ENCODE measurements around the gene TRAPPC3. TPM values are rescaled to one million over a fixed set of nuclear protein-coding genes. Genes with fewer than 3 reads are reported as not detected.

Gene TRAPPC3
- total RNA-seq, 1 donor from 2014 or later = 52.1 TPM

DNA sequence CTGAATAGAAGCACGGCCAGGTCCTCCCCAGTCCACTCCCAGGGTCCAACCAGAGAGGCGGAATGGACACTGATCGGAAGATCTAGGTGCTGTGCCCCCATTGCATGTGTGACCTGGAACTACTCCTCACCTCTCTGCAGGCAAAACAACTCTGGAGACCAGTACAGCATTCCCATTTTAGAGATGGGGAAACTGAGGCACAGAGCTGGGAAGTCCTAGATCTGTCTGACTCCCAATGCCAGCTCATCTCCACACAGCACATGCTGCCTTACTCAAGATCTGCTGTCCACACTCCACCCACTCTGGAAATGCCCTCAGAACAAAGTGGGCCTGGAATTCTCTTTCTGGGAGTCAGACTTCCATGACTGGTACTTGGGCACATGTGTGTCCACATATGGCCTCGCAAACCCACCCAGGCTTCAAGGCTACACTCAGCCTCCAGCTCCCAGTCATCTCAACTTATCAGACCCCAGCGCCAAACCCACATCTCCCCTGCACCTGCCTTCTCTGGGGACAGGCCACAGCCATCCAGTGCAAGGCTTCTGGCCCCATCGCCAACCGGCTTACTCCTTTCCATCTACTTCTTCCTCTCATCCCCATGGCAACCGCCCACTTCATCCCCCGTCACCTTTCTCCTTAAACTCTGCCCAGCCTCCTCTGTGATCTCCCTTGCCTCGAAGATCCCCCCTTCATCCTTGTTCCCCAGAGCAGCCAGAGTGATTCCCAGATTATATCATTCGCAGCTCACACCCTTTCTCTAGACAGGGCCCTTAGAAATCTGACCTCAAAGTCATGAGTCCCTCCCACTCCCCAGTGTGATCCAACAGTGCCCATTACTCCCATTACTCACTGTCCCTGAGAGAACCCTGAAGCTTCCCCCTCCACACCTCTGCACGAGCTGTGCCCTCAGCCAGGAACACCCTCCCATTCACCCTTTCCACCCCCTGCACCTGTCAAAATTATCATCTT, 26.9 kb downstream of the TRAPPC3 start:
- TF ChIP-seq POLR2AphosphoS5 (IDR thresholded peaks at IDR 0.05; ENCODE audit: insufficient read depth in 1 of 2, low read depth in 1 of 2) (no peak), POLR2A (IDR thresholded peaks at IDR 0.05) (no peak)
- TF ChIP-seq, protein P1, sequence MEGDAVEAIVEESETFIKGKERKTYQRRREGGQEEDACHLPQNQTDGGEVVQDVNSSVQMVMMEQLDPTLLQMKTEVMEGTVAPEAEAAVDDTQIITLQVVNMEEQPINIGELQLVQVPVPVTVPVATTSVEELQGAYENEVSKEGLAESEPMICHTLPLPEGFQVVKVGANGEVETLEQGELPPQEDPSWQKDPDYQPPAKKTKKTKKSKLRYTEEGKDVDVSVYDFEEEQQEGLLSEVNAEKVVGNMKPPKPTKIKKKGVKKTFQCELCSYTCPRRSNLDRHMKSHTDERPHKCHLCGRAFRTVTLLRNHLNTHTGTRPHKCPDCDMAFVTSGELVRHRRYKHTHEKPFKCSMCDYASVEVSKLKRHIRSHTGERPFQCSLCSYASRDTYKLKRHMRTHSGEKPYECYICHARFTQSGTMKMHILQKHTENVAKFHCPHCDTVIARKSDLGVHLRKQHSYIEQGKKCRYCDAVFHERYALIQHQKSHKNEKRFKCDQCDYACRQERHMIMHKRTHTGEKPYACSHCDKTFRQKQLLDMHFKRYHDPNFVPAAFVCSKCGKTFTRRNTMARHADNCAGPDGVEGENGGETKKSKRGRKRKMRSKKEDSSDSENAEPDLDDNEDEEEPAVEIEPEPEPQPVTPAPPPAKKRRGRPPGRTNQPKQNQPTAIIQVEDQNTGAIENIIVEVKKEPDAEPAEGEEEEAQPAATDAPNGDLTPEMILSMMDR (IDR thresholded peaks at IDR 0.05) = no peak
- intact Hi-C loops (cut with DNase I) = no loop called here

DNA sequence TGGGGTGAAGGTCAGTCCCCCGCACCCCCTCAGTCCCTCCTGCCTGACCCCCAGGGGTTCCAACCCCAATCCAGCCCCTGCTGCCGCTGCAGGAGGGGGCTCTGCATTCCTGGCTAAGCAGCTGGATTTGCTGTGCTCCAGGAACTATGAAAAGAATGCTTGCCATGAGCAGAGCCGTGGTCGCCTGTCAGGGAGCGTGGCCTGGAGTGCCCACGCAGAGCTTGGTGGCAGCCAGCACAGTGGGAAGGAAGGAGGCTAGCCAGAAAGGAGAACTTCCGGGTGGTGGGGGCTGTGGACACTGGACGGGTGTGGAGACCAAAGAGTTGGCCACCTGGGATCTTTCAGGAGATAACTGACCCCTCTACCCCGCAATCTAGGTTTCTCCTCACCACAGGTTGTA, 29.8 kb downstream of the TRAPPC3 start:
- Histone ChIP-seq H3K4me3 (no peak overlapping the region), H3K27ac (no peak overlapping the region), H3K4me1 (peaks cover 32% of the 10 kb centered on the region), H3K27me3 (no peaks in the 10 kb centered on the region), H3K9me3 (no peaks in the 10 kb centered on the region), H3K36me3 (no peaks in the 10 kb centered on the region)
- TF ChIP-seq, protein P1 (IDR thresholded peaks at IDR 0.05) = no peak
- no peak for TF ChIP-seq POLR2A (IDR thresholded peaks at IDR 0.05)
- no peak for TF ChIP-seq POLR2AphosphoS5 (IDR thresholded peaks at IDR 0.05; ENCODE audit: insufficient read depth in 1 of 2, low read depth in 1 of 2)
- intact Hi-C loops (cut with DNase I) = no loop called here
- DNase-seq (ENCODE audit: extremely low spot score in 2 of 2) = no peak

More for the DNA sequence above, 26.9 kb downstream of the TRAPPC3 start:
- no peaks in the 10 kb centered on the region for H3K27me3 ChIP-seq
- peaks cover 32% of the 10 kb centered on the region for H3K4me1 ChIP-seq
- no peak overlapping the region for H3K4me3 ChIP-seq
- no peak overlapping the region for H3K27ac ChIP-seq
- DNase-seq (ENCODE audit: extremely low spot score in 2 of 2) = no peak
- no peaks in the 10 kb centered on the region for H3K36me3 ChIP-seq
- no peaks in the 10 kb centered on the region for H3K9me3 ChIP-seq

DNA sequence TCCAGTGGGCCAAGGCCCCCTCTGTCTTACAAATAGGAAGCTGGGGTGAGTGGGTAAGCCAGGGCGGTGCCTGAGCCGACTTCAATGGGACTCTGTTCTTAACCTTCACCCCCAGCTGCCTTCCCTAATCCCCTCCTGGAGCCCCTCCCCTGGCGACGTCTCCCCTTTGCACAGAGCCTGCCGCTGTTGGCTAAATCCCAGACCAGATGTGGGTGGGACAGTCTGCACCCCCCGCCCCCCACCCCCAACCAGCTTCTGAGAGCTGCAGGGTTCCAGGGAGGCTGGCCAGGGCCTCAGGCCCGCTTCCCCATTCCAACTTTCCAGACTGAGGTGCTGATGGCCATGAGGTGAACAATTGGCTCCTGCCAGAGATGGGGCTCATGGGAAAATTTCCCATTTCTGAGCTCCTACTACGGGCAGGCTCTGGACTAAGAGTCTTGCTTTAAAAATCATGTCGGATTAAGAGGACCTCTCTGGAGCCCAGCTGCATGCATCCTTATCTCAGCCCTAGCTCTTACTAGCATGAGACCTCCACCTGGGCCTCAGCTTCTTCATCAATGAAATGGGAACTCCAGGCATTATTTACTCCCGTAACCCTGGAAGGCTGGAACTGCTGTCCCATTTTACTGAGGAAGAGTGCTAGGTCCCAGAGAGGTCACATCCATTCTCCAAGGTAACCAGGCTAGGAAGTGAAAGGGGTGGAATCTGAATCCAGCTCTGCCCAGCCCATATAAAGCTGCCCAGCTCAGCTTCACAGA, 30.7 kb downstream of the TRAPPC3 start:
- Histone ChIP-seq H3K36me3 (no peaks in the 10 kb centered on the region), H3K9me3 (no peaks in the 10 kb centered on the region), H3K27me3 (no peaks in the 10 kb centered on the region), H3K27ac (no peak overlapping the region), H3K4me3 (no peak overlapping the region), H3K4me1 (peaks cover 24% of the 10 kb centered on the region)
- TF ChIP-seq POLR2A (IDR thresholded peaks at IDR 0.05) (no peak), POLR2AphosphoS5 (IDR thresholded peaks at IDR 0.05; ENCODE audit: insufficient read depth in 1 of 2, low read depth in 1 of 2) (no peak)
- TF ChIP-seq, protein P1 (IDR thresholded peaks at IDR 0.05) = no peak
- DNase-seq (ENCODE audit: extremely low spot score in 2 of 2) = no peak
- intact Hi-C loops (cut with DNase I) = no loop called here

DNA sequence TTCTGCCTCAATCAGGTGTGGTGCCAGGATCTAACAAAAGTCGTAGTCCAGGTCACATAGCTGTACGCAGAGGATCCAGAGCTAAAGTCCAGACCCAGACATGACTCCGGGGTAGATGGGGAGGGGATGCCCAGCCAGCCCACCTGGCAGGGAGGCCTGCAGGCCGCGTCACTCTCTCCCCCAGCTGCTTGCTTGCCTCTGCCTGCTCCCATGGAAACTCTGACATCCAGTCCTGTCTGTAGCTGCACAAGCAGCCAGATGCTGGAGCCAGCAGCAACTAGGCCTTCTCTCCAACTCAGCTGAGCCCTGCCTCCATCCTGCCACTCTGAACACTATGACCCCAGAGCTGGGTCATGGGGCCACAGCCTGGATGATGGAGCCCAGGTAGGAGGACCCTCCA, 32.4 kb downstream of the TRAPPC3 start:
- TF ChIP-seq POLR2A (IDR thresholded peaks at IDR 0.05) = no peak
- TF ChIP-seq POLR2AphosphoS5 (IDR thresholded peaks at IDR 0.05; ENCODE audit: insufficient read depth in 1 of 2, low read depth in 1 of 2) = no peak
- TF ChIP-seq, protein P1 (IDR thresholded peaks at IDR 0.05) = no peak
- no peaks in the 10 kb centered on the region for H3K36me3 ChIP-seq
- peak overlapping the region; percentile 68 for H3K27ac ChIP-seq
- no peak overlapping the region for H3K4me3 ChIP-seq
- DNase-seq (ENCODE audit: extremely low spot score in 2 of 2) = no peak
- H3K9me3 ChIP-seq = no peaks in the 10 kb centered on the region
- intact Hi-C loops (cut with DNase I) = no loop called here
- peaks cover 17% of the 10 kb centered on the region for H3K4me1 ChIP-seq
- no peaks in the 10 kb centered on the region for H3K27me3 ChIP-seq

All from vagina (tissue), 2 donors.